ENCODE results near the gene NFATC2IP. TPM values are rescaled to one million over a fixed set of nuclear protein-coding genes. Genes with fewer than 3 reads are reported as not detected.

Gene NFATC2IP
- total and polyA plus RNA-seq, 2 of the 8 experiments (the other 6 are each of a cell fraction or from before 2014, with no cell fraction given) = 54.4 to 71.5 TPM

- TF ChIP-seq EP300 (IDR thresholded peaks at IDR 0.05; ENCODE audit: borderline replicate concordance in 1 of 2, low read depth in 2 of 2, low read length in 2 of 2) = 0 out of 3 replicates have a peak, but pooled peaks of 1 of the 2 experiments have one; percentile 69
- peak; percentile 6 to 99; a peak in 2 of 4 replicates for TF ChIP-seq HDAC2 (IDR thresholded peaks at IDR 0.05; ENCODE audit: borderline replicate concordance in 1 of 2, low read depth in 2 of 2, low read length in 2 of 2)
- peak; percentile 70 for TF ChIP-seq E2F6 (IDR thresholded peaks at IDR 0.05)
- TF ChIP-seq, protein P1, sequence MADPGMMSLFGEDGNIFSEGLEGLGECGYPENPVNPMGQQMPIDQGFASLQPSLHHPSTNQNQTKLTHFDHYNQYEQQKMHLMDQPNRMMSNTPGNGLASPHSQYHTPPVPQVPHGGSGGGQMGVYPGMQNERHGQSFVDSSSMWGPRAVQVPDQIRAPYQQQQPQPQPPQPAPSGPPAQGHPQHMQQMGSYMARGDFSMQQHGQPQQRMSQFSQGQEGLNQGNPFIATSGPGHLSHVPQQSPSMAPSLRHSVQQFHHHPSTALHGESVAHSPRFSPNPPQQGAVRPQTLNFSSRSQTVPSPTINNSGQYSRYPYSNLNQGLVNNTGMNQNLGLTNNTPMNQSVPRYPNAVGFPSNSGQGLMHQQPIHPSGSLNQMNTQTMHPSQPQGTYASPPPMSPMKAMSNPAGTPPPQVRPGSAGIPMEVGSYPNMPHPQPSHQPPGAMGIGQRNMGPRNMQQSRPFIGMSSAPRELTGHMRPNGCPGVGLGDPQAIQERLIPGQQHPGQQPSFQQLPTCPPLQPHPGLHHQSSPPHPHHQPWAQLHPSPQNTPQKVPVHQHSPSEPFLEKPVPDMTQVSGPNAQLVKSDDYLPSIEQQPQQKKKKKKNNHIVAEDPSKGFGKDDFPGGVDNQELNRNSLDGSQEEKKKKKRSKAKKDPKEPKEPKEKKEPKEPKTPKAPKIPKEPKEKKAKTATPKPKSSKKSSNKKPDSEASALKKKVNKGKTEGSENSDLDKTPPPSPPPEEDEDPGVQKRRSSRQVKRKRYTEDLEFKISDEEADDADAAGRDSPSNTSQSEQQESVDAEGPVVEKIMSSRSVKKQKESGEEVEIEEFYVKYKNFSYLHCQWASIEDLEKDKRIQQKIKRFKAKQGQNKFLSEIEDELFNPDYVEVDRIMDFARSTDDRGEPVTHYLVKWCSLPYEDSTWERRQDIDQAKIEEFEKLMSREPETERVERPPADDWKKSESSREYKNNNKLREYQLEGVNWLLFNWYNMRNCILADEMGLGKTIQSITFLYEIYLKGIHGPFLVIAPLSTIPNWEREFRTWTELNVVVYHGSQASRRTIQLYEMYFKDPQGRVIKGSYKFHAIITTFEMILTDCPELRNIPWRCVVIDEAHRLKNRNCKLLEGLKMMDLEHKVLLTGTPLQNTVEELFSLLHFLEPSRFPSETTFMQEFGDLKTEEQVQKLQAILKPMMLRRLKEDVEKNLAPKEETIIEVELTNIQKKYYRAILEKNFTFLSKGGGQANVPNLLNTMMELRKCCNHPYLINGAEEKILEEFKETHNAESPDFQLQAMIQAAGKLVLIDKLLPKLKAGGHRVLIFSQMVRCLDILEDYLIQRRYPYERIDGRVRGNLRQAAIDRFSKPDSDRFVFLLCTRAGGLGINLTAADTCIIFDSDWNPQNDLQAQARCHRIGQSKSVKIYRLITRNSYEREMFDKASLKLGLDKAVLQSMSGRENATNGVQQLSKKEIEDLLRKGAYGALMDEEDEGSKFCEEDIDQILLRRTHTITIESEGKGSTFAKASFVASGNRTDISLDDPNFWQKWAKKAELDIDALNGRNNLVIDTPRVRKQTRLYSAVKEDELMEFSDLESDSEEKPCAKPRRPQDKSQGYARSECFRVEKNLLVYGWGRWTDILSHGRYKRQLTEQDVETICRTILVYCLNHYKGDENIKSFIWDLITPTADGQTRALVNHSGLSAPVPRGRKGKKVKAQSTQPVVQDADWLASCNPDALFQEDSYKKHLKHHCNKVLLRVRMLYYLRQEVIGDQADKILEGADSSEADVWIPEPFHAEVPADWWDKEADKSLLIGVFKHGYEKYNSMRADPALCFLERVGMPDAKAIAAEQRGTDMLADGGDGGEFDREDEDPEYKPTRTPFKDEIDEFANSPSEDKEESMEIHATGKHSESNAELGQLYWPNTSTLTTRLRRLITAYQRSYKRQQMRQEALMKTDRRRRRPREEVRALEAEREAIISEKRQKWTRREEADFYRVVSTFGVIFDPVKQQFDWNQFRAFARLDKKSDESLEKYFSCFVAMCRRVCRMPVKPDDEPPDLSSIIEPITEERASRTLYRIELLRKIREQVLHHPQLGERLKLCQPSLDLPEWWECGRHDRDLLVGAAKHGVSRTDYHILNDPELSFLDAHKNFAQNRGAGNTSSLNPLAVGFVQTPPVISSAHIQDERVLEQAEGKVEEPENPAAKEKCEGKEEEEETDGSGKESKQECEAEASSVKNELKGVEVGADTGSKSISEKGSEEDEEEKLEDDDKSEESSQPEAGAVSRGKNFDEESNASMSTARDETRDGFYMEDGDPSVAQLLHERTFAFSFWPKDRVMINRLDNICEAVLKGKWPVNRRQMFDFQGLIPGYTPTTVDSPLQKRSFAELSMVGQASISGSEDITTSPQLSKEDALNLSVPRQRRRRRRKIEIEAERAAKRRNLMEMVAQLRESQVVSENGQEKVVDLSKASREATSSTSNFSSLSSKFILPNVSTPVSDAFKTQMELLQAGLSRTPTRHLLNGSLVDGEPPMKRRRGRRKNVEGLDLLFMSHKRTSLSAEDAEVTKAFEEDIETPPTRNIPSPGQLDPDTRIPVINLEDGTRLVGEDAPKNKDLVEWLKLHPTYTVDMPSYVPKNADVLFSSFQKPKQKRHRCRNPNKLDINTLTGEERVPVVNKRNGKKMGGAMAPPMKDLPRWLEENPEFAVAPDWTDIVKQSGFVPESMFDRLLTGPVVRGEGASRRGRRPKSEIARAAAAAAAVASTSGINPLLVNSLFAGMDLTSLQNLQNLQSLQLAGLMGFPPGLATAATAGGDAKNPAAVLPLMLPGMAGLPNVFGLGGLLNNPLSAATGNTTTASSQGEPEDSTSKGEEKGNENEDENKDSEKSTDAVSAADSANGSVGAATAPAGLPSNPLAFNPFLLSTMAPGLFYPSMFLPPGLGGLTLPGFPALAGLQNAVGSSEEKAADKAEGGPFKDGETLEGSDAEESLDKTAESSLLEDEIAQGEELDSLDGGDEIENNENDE (IDR thresholded peaks at IDR 0.05; ENCODE audit: insufficient replicate concordance, low read length) = no peak
- 0 out of 2 replicates have a peak, but pooled peaks have one; percentile 38 for TF ChIP-seq EGR1 (IDR thresholded peaks at IDR 0.05; ENCODE audit: borderline replicate concordance, low read depth, low read length)
- TF ChIP-seq BACH1 (IDR thresholded peaks at IDR 0.05; ENCODE audit: low read length) = no peak
- TF ChIP-seq RBBP5 (IDR thresholded peaks at IDR 0.05; ENCODE audit: borderline replicate concordance, low read depth, low read length) = no peak
- TF ChIP-seq GTF2F1 (IDR thresholded peaks at IDR 0.05; ENCODE audit: borderline replicate concordance, low read depth, low read length) = no peak
Measured at GRCh38 chr16:28974437-28975157, 23.9 kb downstream of the NFATC2IP start, which contains the start of gene SPNS1 (continued).

Measured in H1 (cell line).